Kidney glomerular epithelial cell (primary cell): ENCODE results near the gene TSPAN16.

Experiments
- DNase-seq: peaks from one replicate; lab custom pipeline; 2025; lab: John Stamatoyannopoulos, UW

TSPAN16 gene

GRCh38 chr19:11295665-11296245, at the start of gene TSPAN16:
TSS of gene TSPAN16 (plus strand) at chr19:11296160. CDS start at chr19:11296298, 138 bp downstream.
- DNase-seq, result no peak

- DNase-seq, result no peak
Observed at GRCh38 chr19:11246941-11247340, 49.0 kb upstream of the TSPAN16 start.

- DNase-seq, result no peak
Observed at GRCh38 chr19:11247391-11247790, 48.6 kb upstream of the TSPAN16 start.

GRCh38 chr19:11247934-11248333, 48.0 kb upstream of the TSPAN16 start:
- DNase-seq, result no peak

- DNase-seq, result no peak
Observed at GRCh38 chr19:11248852-11249251, 47.1 kb upstream of the TSPAN16 start.

- no peak for DNase-seq
Observed at GRCh38 chr19:11251217-11251616, 44.7 kb upstream of the TSPAN16 start.

GRCh38 chr19:11251650-11252314, 44.2 kb upstream of the TSPAN16 start:
- DNase-seq, result no peak

- DNase-seq, result no peak
Observed at GRCh38 chr19:11252665-11253355, 43.1 kb upstream of the TSPAN16 start.

- no peak for DNase-seq
Observed at GRCh38 chr19:11254666-11255065, 41.3 kb upstream of the TSPAN16 start.

GRCh38 chr19:11256189-11256588, 39.8 kb upstream of the TSPAN16 start:
- DNase-seq, result no peak

GRCh38 chr19:11257846-11258380, 38.0 kb upstream of the TSPAN16 start:
- DNase-seq, result no peak

- no peak for DNase-seq
Observed at GRCh38 chr19:11260996-11261395, 35.0 kb upstream of the TSPAN16 start.

GRCh38 chr19:11261431-11261970, 34.5 kb upstream of the TSPAN16 start:
- no peak for DNase-seq

GRCh38 chr19:11261971-11262839, 33.8 kb upstream of the TSPAN16 start, which contains the start of gene DOCK6:
TSS of gene DOCK6 (minus strand) at chr19:11262524. CDS start at chr19:11262440, 84 bp downstream.
- DNase-seq, result no peak

GRCh38 chr19:11263726-11264125, 32.2 kb upstream of the TSPAN16 start:
- DNase-seq, result no peak

GRCh38 chr19:11264452-11265176, 31.3 kb upstream of the TSPAN16 start:
- peak; percentile 32 for DNase-seq

- no peak for DNase-seq
Observed at GRCh38 chr19:11265177-11265784, 30.7 kb upstream of the TSPAN16 start.

GRCh38 chr19:11265785-11266236, 30.1 kb upstream of the TSPAN16 start:
- no peak for DNase-seq

- DNase-seq, result no peak
Observed at GRCh38 chr19:11267316-11268085, 28.5 kb upstream of the TSPAN16 start.
